Measurements from ENCODE around the gene GTPBP1.

Gene GTPBP1

GRCh38 chr22:38739300-38740055 lies 33.7 kb downstream of the GTPBP1 start:
- DNase-seq (ENCODE audit: low read depth in 2 of 2) = no peak

DNA sequence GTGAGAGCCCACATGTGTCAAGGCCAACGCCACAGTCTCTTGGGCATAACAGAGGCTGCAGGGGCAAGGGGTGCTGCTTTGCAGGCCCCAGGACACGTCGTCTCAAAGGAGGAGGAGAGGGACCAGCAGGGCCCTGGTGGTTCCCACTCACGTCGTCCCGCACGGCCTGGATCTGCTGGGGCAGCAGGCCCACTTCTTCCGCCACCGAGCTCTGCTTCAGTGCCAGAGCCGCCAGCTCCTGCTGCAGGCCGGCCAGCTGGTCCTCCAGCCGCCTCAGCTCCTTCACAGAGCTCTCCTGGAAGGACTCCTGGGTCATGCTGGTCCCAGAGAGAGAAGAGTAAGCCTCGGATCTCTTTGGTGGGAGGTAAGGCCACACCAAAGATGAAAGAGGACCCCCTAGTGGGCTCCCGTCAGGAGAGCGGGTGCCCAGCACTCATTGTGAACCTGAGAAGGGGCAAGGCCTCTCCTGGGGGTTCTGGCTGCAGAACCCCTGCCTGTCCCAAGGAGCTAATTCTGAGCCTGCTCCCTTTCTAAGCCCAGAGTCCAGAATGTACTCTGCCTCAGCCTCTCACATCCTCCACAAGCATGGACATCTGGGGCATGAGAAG lies 34.5 kb downstream of the GTPBP1 start:
- no peak for DNase-seq (ENCODE audit: low read depth in 2 of 2)

- DNase-seq (ENCODE audit: low read depth in 2 of 2) = no peak
Observed at GRCh38 chr22:38740754-38741153, 35.0 kb downstream of the GTPBP1 start.

DNA sequence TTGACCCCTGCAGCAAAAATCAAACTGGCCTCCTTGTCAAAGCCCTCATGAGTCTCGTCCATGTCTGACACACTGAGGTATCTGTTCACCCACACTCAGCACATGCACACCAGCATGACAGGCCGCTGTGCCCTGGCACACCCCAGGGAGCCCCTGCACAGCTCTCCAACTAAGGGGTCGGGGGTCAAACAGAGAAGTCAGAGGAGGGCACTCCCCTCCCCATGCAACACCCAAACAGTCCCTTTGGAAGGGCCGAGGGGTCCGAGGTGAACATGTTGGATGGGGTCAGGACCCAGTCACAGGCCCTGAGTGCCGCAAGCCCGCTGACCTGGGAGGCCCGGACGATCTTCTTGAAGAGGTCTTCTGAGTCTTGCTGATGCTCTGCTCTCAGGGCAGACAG lies 35.4 kb downstream of the GTPBP1 start:
- DNase-seq (ENCODE audit: low read depth in 2 of 2) = no peak

- DNase-seq (ENCODE audit: low read depth in 2 of 2) = no peak
Observed at GRCh38 chr22:38741576-38741975, 35.8 kb downstream of the GTPBP1 start.

DNA sequence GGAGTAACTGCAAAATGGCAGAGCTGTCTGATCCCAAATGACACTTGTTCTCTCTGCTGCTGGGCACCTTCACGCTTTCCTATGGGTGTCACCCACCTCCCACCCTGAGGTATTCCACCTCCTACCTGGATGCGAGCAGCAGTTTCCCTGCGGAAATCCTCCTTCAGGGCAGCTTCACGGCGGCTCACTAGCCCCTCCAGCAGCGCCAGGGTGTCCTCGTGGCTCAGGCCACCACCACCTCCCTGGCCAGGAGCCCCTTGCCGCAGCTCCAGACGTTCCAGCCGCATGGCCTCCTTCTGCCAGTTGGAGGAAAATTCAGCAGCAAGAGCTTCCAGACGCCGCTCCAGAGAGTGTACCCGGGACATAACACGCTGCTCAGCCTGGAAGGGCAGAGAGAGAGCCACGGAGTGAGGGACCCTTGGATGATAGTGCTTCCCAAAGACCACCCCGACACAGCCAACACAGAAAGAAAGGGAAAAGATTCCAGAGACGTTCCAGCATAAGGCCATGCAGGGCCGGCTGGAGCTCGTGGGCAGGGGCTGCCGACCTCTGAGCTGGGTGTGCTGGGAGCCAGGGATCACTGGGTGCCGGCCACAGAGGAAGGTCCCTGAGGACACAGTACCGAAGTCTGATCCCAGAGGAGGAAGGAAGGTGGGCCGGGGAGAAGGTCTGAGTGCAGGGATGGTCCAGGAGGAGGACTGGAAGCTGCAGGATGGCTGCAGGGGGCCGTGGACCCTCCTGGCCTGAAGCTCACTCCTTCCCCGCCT lies 36.6 kb downstream of the GTPBP1 start:
- no peak for DNase-seq (ENCODE audit: low read depth in 2 of 2)

DNA sequence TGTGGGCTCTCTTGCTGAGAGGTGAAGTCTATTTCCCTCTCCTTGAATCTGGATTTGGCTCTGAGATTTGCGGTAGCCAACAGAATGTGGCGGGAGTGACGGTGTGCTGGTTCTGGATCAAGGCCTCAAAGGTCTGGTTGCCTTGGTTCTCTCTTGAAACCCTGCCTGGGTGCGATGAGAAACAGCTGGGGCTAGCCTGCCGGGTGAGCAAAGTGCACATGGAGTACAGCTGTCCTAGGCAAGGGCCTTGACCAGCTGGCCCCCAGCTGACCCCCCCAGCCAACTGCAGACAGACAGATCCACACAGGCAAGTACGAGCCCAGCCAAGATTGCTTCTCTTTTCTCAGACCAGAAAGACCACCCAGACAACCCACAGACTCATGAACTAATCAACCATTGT lies 39.2 kb downstream of the GTPBP1 start:
- no peak for DNase-seq (ENCODE audit: low read depth in 2 of 2)

GRCh38 chr22:38745676-38746460 lies 40.1 kb downstream of the GTPBP1 start:
- no peak for DNase-seq (ENCODE audit: low read depth in 2 of 2)

DNA sequence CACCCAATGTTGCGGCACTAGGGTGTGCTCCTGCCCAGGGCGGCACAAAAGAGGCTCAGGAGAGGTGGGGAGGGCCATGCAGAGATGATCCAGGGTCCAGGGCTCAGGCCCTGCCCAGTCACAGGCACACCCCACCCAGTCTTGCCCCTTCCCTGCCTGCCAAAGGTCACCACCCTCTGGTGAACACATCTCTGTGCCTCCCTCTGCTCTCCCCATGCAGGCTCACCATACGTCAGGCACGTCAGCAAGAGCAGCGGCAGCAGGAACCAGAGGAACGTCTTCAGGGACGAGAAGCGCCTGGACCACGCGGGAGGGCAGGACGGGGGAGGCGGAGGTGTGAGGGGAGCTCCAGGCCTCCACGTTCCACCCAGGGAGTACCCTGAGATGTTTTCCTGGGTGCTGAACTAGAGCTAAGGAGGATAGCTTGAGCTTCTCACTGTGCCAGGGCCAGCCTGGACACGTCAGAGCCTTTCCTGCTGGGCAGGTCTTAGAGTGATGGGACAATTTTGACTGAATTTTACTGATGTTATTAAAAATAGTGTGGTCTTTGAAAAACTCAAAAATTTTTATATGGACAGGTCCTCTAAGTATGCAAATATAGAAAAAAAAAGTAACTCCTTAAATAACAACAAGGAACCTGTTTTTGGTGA lies 42.9 kb downstream of the GTPBP1 start:
- no peak for DNase-seq (ENCODE audit: low read depth in 2 of 2)

DNA sequence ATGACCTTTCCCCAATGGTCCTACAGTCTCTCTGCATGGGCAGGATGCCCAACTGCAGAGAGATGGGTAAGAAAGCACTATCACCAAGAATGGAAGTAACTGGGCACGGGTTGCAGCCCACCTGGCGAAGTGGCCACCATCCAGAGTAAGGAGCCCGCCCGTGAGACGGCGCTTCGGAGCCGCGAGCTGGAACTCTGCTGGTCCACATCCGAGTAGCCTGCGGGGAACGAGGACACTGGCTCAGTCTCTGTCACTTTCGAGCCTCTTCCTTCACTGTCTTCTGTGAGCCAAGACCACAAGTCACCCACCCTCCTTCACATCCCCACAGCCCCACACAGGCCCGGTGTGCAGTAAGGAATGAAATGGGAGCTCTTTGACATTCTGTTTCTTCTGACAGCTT lies 44.4 kb downstream of the GTPBP1 start:
- DNase-seq (ENCODE audit: low read depth in 2 of 2) = no peak

GRCh38 chr22:38750638-38751037 lies 44.9 kb downstream of the GTPBP1 start:
- no peak for DNase-seq (ENCODE audit: low read depth in 2 of 2)

DNA sequence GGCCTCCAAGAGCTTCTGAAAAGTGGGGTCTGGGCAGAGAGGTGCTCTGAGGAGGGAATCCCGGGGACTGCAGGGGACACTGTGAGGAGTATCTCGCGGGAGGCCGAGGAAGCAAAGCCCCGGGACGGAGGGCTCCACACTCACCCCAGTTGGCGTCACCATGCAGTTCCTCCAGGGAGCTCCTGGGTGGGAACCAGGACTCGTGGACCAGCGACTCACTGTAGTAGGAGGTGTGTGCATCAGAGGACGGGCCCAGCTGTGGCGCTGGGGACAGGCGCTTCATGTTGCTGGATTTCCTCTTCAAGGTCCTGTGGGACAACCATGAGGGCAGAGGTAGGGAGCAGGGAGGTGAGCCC lies 45.3 kb downstream of the GTPBP1 start:
- DNase-seq (ENCODE audit: low read depth in 2 of 2) = no peak

GRCh38 chr22:38751422-38752346 lies 45.9 kb downstream of the GTPBP1 start:
- peak in 1 of 2 donors; percentile 44 for DNase-seq (ENCODE audit: low read depth in 2 of 2)

GRCh38 chr22:38753948-38754750 lies 48.4 kb downstream of the GTPBP1 start:
- no peak for DNase-seq (ENCODE audit: low read depth in 2 of 2)

- DNase-seq (ENCODE audit: low read depth in 2 of 2) = peak in 1 of 2 donors; percentile 33
Observed at GRCh38 chr22:38754751-38755154, 49.0 kb downstream of the GTPBP1 start.

GRCh38 chr22:38755155-38755910 lies 49.6 kb downstream of the GTPBP1 start:
- peak in 1 of 2 donors; percentile 25 for DNase-seq (ENCODE audit: low read depth in 2 of 2)

- peak; percentile 89 to 92 for DNase-seq (ENCODE audit: low read depth in 2 of 2)
Observed at GRCh38 chr22:38755911-38756532, 50.3 kb downstream of the GTPBP1 start, which contains the start of gene SUN2. Gene SUN2, minus strand, starts transcription at chr22:38755998. Its CDS starts 3,370 bp downstream, at chr22:38752628.

Measured in activated CD4-positive, alpha-beta T cell treated with anti-CD3 and anti-CD28 coated beads for 24 hours (primary cell).